HG03432 (cell line): ENCODE results near the gene FOXF1.

Experiments used
- ATAC-seq: cut with Tn5 transposase; IDR thresholded peaks from one replicate; pipeline ENCODE4 v1.9.1; 2021; ENCODE audit warnings: mild to moderate bottlenecking, moderate library complexity; ENCODE audit not compliant: unreplicated experiment

Gene FOXF1

GRCh38 chr16:86510465-86511261 is at the start of gene FOXF1:
TSS of gene FOXF1 (plus strand) at chr16:86510527. CDS start at chr16:86510570, 43 bp downstream.
- ATAC-seq = no peak

DNA sequence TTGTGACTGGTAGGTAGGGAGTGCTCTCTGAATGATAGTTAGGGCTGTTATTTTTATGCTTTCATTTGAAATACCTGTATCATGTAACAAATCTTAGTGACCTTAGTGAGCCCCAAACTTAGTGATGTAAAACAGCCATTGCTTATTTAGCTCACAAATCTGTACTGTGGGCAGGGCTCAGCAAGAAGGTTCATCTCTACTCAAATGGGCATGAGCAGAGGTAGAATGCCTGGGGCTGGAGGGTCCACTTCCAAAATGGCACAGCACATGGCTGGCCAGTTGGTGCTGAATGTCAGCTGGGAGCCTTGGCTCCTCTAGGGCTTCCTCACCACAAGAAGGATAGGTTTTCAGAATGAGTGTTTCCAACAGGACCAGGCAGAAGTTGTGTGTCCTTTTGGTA is 49.3 kb upstream of the FOXF1 start:
- no peak for ATAC-seq

GRCh38 chr16:86462334-86463084 is 47.8 kb upstream of the FOXF1 start:
- ATAC-seq = no peak

DNA sequence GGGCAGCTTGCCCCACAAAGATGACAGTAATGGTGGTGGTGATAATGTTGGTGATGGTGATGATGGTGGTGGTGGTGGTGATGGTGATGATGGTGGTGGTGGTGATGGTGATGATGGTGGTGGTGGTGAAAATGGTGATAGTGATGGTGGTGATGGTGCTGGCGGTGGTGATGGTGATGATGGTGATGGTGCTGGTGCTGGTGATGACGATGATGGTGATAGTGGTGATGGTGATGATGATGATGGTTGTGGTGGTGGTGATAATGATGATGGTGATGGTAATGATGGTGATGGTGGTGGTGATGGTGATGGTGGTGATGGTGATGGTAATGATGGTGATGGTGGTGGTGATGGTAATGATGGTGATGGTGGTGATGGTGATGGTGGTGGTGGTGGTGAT is 46.3 kb upstream of the FOXF1 start:
- ATAC-seq = no peak

- ATAC-seq = no peak
Measured at GRCh38 chr16:86465434-86465833, 44.9 kb upstream of the FOXF1 start.

GRCh38 chr16:86466696-86467406 is 43.5 kb upstream of the FOXF1 start:
- no peak for ATAC-seq

DNA sequence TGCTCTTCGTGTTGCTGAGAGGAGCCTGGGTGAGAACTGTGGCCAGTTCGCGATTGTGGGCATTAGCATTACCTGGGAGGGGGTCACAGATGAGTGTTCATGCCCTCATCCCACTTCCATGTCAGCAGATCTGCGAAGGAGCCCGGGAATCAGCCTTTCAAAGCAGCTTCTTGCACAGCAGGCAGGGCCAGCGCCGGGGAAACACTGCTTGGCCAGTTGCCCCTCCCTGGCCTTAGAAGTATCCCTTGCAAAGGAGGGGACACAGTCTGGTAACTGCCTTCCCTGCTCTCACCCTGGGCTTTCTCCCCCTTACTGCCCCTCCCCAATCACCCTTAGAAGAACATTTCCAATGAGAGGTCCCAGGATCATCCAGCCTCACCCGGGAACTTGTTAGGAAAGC is 42.8 kb upstream of the FOXF1 start:
- ATAC-seq = no peak

DNA sequence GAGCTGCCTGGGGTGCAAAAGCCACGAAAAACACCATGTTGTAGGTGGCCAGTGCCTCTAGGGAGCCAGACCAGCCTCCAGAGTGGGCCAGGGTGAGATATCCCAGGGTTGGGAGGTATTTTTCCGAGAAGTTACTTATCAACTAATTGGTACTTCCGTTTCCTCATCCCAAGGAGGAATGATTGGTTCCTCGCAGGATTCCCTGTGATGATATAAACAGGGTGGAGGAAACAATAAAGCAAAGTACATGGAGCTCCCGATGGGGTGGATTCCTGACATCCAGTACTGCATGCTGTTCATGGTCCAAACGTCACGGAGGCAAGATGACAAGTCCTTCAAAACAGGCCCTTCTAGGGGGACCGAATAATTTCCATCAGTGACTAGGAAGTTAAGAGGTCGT is 39.4 kb upstream of the FOXF1 start:
- ATAC-seq = no peak

- no peak for ATAC-seq
Measured at GRCh38 chr16:86471896-86472295, 38.4 kb upstream of the FOXF1 start.

GRCh38 chr16:86472366-86472765 is 38.0 kb upstream of the FOXF1 start:
- ATAC-seq = no peak

GRCh38 chr16:86476956-86477534 is 33.3 kb upstream of the FOXF1 start:
- ATAC-seq = no peak

GRCh38 chr16:86477642-86478041 is 32.7 kb upstream of the FOXF1 start:
- ATAC-seq = no peak

- no peak for ATAC-seq
Measured at GRCh38 chr16:86478779-86479178, 31.5 kb upstream of the FOXF1 start.

DNA sequence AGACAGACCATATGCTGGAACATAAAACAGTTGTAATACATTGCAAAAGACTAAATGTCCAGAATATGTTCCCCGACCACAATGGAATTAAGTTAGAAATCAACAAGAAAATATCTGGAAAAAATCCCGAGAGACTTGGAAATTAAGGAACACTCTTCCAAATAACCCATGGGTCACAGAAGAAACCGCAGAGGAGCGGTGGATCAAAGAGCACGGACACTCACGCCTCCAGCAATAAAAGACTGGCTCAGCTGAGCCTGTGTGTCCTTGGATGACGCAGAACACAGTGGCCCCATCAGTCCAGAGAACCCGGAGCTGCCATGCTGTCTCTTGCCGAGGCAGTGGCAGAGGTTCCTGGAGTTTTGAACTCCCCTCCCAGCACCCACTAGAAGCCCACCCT is 30.9 kb upstream of the FOXF1 start:
- no peak for ATAC-seq

DNA sequence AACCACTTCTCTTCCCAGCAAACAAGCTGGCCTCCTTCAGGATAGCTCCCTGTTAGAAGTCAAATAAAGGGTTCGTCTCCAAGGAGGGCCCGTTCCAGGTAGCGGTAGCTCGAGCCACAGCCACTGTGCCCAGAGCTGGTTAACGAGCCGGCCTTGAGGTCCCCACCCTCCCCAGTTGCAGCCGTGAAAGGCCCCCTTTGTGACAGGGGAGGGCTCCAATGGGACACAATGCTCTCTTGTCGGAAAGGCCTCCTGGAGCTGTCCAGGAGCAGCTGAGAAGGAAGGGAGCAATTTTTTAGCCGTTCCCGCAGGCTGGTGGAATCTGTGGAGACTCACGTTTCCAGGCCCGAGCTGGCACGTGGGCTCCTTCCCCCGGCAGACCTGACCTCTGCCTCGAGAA is 29.9 kb upstream of the FOXF1 start:
- no peak for ATAC-seq

DNA sequence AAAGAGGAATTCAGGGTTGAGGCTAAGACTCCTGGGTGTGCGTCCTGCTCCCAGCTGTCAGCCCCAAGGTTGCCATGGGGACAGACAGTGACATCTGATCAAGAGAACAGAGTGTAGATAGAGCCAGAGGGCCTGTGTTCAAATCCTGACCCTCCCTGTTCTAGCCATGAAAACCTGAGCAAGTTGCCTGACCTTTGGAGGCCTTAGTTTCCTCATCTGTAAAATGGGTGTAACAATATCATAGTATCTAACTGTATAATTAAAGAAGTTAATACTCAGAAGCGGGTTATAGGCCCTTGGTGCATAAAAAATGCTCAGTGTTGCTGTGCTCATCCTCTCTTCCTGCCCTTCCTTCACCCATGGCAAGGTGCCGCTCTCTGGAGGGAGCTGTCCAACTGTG is 28.7 kb upstream of the FOXF1 start:
- no peak for ATAC-seq

GRCh38 chr16:86484240-86484639 is 26.1 kb upstream of the FOXF1 start:
- ATAC-seq = no peak

DNA sequence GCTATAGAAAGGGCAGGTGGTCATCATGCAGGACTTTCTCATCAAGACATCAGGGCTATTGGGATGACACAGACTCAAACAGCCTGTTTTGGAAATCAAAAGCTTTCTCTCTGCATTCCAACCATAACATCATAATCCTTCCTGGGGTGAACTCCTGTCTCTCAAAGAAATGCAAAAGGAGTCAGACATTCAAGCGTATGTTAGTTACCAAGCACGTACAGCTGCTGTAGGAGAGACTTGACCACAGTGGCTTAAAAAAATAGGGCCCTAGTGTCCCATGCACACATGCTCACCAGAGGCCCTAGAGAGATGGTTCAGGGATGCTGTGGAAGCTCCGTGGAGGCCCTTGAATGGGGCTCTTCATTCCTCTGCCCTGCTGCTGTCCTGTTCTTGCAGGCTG is 24.6 kb upstream of the FOXF1 start:
- no peak for ATAC-seq

- no peak for ATAC-seq
Measured at GRCh38 chr16:86490859-86491639, 19.3 kb upstream of the FOXF1 start.

GRCh38 chr16:86491640-86492023 is 18.7 kb upstream of the FOXF1 start:
- ATAC-seq = no peak
